Measurements from ENCODE around the gene RC3H1.

DNA sequence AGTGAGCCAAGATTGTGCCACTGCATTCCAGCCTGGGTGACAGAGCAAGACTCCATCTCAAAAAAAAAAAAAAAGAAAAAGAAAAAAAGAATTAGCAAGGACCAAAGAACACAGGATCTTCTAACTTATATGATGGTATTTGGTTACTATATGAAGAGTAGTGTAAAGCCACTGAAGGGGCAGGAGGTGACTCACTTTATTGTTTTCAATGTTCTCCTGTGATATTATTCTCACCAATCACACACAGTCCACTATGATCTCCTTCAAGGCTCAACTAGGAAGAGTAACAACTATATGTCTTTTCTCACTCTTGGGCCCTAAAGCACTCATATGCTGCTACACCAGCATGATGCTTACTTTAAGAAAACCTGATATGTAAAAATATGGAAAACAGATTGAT lies 26.7 kb downstream of the RC3H1 start:
- TF ChIP-seq, protein P1, sequence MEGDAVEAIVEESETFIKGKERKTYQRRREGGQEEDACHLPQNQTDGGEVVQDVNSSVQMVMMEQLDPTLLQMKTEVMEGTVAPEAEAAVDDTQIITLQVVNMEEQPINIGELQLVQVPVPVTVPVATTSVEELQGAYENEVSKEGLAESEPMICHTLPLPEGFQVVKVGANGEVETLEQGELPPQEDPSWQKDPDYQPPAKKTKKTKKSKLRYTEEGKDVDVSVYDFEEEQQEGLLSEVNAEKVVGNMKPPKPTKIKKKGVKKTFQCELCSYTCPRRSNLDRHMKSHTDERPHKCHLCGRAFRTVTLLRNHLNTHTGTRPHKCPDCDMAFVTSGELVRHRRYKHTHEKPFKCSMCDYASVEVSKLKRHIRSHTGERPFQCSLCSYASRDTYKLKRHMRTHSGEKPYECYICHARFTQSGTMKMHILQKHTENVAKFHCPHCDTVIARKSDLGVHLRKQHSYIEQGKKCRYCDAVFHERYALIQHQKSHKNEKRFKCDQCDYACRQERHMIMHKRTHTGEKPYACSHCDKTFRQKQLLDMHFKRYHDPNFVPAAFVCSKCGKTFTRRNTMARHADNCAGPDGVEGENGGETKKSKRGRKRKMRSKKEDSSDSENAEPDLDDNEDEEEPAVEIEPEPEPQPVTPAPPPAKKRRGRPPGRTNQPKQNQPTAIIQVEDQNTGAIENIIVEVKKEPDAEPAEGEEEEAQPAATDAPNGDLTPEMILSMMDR (IDR thresholded peaks at IDR 0.05; ENCODE audit: low read depth, low read length, missing input control): no peak
- TF ChIP-seq RAD21 (IDR thresholded peaks at IDR 0.05): no peak
- TF ChIP-seq, protein P2, sequence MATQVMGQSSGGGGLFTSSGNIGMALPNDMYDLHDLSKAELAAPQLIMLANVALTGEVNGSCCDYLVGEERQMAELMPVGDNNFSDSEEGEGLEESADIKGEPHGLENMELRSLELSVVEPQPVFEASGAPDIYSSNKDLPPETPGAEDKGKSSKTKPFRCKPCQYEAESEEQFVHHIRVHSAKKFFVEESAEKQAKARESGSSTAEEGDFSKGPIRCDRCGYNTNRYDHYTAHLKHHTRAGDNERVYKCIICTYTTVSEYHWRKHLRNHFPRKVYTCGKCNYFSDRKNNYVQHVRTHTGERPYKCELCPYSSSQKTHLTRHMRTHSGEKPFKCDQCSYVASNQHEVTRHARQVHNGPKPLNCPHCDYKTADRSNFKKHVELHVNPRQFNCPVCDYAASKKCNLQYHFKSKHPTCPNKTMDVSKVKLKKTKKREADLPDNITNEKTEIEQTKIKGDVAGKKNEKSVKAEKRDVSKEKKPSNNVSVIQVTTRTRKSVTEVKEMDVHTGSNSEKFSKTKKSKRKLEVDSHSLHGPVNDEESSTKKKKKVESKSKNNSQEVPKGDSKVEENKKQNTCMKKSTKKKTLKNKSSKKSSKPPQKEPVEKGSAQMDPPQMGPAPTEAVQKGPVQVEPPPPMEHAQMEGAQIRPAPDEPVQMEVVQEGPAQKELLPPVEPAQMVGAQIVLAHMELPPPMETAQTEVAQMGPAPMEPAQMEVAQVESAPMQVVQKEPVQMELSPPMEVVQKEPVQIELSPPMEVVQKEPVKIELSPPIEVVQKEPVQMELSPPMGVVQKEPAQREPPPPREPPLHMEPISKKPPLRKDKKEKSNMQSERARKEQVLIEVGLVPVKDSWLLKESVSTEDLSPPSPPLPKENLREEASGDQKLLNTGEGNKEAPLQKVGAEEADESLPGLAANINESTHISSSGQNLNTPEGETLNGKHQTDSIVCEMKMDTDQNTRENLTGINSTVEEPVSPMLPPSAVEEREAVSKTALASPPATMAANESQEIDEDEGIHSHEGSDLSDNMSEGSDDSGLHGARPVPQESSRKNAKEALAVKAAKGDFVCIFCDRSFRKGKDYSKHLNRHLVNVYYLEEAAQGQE (IDR thresholded peaks at IDR 0.05): no peak
- TF ChIP-seq TAF1 (conservative IDR thresholded peaks at IDR 0.05): no peak
- TF ChIP-seq, protein P3, sequence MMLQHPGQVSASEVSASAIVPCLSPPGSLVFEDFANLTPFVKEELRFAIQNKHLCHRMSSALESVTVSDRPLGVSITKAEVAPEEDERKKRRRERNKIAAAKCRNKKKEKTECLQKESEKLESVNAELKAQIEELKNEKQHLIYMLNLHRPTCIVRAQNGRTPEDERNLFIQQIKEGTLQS (IDR thresholded peaks at IDR 0.05): no peak
- TF ChIP-seq HNF4A (conservative IDR thresholded peaks at IDR 0.05): no peak

Measured in liver (tissue), 3 donors.